GM12874 (cell line): ENCODE measurements around the gene ZSWIM1.

ENCODE experiments used
- TF ChIP-seq, protein P1 (sequence below): IDR thresholded peaks from 2 replicates; pipeline ENCODE4 v1.5.1; 2011; ENCODE audit warnings: low read depth, mild to moderate bottlenecking, control low read depth, low read length, moderate library complexity; ENCODE audit not compliant: insufficient read depth

Gene ZSWIM1

DNA sequence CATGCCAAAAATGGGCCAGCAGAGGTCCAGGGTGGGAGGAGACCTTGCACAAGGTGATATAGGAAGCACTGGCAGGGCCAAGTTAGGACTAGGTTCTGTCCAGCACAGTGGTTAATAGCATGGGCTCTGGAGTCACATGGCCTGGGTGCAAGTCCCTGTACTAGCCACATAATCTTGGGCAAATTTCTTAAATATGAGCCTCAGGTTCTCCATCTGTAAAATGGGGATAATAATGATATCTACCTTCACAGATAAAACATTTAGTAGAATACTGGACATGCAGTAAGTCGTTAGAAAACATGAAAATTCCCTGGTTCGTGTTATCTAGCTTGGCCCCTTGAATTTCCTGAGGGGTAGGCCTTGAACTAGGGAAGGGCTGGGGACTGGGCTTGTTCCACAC lies 16.3 kb downstream of the ZSWIM1 start:
- TF ChIP-seq, protein P1, sequence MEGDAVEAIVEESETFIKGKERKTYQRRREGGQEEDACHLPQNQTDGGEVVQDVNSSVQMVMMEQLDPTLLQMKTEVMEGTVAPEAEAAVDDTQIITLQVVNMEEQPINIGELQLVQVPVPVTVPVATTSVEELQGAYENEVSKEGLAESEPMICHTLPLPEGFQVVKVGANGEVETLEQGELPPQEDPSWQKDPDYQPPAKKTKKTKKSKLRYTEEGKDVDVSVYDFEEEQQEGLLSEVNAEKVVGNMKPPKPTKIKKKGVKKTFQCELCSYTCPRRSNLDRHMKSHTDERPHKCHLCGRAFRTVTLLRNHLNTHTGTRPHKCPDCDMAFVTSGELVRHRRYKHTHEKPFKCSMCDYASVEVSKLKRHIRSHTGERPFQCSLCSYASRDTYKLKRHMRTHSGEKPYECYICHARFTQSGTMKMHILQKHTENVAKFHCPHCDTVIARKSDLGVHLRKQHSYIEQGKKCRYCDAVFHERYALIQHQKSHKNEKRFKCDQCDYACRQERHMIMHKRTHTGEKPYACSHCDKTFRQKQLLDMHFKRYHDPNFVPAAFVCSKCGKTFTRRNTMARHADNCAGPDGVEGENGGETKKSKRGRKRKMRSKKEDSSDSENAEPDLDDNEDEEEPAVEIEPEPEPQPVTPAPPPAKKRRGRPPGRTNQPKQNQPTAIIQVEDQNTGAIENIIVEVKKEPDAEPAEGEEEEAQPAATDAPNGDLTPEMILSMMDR, result no peak

DNA sequence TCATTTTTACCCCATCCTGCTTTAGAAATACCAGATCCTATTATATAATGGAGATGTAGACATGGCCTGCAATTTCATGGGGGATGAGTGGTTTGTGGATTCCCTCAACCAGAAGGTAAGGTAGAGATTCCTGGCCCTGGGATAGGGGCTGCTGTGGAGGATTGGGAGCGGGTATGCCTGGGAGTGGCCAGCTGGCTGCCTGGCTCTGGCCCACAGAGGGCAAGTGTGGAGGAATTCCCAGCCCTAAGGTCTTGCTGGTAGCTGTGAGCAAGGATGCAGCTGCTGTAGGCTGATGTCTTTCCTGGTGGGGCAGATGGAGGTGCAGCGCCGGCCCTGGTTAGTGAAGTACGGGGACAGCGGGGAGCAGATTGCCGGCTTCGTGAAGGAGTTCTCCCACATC lies 16.7 kb downstream of the ZSWIM1 start:
- TF ChIP-seq, protein P1, result no peak

DNA sequence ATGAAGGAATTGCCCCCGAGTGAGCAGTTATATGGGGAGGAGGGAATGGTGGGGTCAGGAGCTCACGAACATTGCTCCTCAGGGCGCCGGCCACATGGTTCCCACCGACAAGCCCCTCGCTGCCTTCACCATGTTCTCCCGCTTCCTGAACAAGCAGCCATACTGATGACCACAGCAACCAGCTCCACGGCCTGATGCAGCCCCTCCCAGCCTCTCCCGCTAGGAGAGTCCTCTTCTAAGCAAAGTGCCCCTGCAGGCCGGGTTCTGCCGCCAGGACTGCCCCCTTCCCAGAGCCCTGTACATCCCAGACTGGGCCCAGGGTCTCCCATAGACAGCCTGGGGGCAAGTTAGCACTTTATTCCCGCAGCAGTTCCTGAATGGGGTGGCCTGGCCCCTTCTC lies 17.3 kb downstream of the ZSWIM1 start:
- TF ChIP-seq, protein P1, result no peak

DNA sequence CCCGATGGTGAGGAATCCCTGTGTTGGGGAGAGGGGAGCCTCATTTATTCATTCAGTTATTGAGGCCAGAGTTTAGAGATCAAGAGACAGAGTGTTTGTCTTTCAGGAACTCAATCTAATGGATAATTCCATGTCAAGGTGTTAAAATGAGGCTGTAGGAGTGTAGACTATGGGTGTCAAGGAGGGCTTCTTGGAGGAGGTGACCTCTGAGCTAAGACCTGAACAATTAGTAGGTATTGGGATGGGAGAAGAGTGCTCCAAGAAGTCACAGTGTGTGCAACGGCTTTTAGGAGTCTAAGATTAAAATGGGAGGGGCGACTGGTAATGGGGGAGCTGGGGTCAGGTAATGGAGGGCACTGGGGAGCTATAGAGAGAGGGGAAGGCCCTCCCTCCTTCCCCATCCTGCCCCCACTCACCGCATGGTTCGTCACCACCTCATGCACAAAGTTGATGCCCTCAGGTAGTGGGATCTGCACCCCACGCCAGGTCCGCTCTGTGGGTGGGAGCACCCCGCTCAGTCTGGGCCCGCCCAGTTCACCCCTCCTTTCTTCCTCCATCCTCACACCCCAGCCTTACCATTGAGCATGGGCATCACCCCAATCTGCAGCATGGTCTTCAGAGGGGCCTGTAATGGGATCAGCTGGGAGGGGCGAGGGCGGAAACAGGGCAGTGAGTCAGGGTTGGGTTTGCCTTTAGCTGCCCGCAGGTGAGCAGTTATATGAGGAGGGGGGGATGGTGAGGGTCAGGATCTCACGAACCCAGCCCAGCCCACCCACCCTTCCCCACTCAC lies 18.2 kb downstream of the ZSWIM1 start:
- TF ChIP-seq, protein P1, result no peak

DNA sequence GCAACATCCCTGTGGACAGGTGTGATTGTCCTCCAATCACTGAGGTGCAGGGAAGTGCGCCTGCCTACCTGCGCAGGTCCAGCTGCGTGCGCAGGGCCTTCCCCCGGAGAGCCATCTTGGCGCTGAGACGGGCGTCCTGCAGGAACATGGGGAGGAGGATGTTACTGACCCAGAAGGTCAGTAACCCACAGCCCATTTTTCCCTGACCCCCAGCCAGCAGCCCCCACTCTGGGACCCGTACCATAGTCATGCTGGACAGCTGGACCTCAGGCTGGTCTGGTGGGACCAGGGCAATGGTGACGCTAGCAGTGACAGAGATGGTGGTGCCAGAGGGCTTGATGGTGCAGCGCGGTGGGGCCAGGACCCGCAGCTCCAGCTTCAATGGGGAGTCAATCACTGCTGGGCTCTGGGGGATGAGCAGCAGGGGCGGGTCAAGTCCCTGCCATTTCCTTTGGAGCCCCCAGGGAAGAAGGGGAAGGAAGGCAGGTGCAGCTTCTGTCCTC lies 21.2 kb downstream of the ZSWIM1 start:
- TF ChIP-seq, protein P1, result no peak

DNA sequence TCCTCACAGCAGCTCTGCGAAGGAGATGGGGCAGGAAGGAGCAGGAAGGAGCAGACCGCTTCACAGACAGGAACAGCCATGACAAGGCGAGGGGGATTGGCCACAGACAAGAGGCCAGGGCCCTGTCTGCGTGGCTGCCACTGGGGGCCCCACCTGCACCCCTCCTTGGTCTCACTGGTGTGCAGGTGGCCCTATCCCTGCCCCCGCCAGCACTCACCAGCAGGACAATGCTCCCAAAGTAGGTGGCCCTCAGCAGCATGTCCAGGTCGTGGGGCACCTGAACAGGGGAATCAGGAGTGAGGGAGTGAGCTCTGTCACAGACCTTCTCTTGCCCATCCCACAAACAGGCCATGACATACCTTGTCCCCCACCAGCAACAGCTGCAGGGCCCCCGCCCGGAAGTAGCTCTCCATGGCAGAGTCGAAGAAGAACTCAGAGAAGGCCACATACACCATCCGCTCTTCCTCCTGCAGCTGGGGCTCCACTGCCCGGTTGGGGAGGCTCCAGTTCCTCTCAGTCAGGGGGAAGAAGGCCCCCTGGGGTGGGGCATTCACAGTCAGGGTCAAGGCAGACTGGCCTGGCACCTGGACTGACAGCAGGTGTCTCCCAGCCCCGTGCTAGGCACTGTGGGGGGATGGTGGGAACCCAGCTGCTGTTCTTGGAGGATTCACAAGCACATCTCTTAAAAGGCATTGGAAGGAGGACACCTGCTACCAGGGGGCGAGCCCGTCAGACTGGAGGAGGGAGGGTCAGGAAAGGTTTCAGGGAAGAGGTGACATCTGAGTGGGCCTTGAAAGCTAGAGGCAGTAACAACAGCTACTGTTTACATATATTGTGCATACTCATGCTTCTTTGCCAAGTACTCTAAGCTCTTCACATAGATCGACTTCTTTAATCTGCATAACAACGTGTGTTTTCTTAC lies 23.8 kb downstream of the ZSWIM1 start:
- TF ChIP-seq, protein P1, result no peak

DNA sequence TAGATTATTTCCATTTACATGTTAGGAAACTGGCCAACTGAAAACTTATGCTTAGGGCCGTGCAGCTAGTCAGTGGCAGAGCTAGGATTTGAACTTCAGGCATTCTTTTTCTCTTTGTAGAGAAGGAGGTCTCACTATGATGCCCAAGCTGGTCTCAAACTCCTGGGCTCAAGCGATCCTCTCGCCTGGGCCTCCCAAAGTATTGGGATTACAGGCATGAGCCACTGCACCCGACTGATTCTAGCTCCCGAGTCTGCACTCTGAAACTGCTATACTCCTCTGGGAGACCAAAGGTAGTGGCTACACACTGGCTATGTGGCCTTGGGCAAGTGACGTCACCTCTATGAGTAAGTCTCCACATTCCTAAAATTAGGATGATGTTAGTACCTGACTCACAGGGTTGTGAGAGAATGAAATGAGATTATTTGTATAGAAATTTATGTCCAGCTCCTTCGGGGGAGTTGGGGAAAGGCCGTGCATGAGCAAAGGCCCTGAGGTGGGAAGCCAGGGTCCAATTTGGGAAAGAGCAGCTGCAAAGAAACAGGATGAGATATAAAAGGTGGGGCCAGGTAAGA lies 24.6 kb downstream of the ZSWIM1 start:
- TF ChIP-seq, protein P1, result no peak
